HepG2 (cell line): ENCODE results near the gene ABAT. TPM values are rescaled to one million over a fixed set of nuclear protein-coding genes. Genes with fewer than 3 reads are reported as not detected.

Source experiments
- BHLHE40 ChIP-seq: IDR thresholded peaks from 2 replicates; pipeline ENCODE4 v1.6.1; 2011; ENCODE audit warnings: low read length, improper control_type of control experiment
- DMAP1 ChIP-seq: IDR thresholded peaks from 2 replicates; pipeline ENCODE4 v1.6.1; 2016
- ESRRA ChIP-seq: sonication (generic); formaldehyde crosslinking; IDR thresholded peaks from 2 replicates; pipeline ENCODE4 v1.5.1; 2020; ENCODE audit warnings: mild to moderate bottlenecking, low read depth, missing genetic modification reagents
- GATAD1 ChIP-seq: IDR thresholded peaks from 2 replicates; pipeline ENCODE4 v1.6.1; 2016; ENCODE audit warnings: missing genetic modification reagents, missing compliant biosample characterization
- HES4 ChIP-seq: sonication (generic); formaldehyde crosslinking; IDR thresholded peaks from 2 replicates; pipeline ENCODE4 v1.9.0; 2021; ENCODE audit warnings: mild to moderate bottlenecking, missing genetic modification reagents, borderline replicate concordance
- NCOR1 ChIP-seq: fragments of 200-600 bp; sonication (generic); IDR thresholded peaks from 2 replicates; pipeline ENCODE4 v1.7.0; 2017; ENCODE audit warnings: antibody characterized with exemption, low read length, borderline replicate concordance
- RCOR2 ChIP-seq: IDR thresholded peaks from 2 replicates; pipeline ENCODE4 v1.6.1; 2016; ENCODE audit warnings: missing biosample characterization, missing genetic modification reagents
- REXO4 ChIP-seq: sonication (generic); formaldehyde crosslinking; IDR thresholded peaks from 2 replicates; pipeline ENCODE4 v1.8.0; 2022; ENCODE audit warnings: missing genetic modification reagents, mild to moderate bottlenecking, borderline replicate concordance
- RXRA ChIP-seq: sonication (generic); formaldehyde crosslinking; IDR thresholded peaks from 2 replicates; pipeline ENCODE4 v1.5.1; 2020; ENCODE audit warnings: missing genetic modification reagents
- SOX6 ChIP-seq, 2 experiments: fragments of 450-650 bp in 1 of 2; sonication (generic) in 1 of 2; formaldehyde crosslinking in 1 of 2; IDR thresholded peaks; 2 replicates each; pipeline versions ENCODE4 v1.4.0 to v1.6.1; 2017 to 2020; ENCODE audit warnings: antibody characterized with exemption in 1 of 2, mild to moderate bottlenecking in 1 of 2, missing genetic modification reagents in 1 of 2
- THYN1 ChIP-seq: sonication (generic); formaldehyde crosslinking; IDR thresholded peaks from 2 replicates; pipeline ENCODE4 v1.8.1; 2023; ENCODE audit warnings: low read depth, mild to moderate bottlenecking, moderate library complexity, missing genetic modification reagents, borderline replicate concordance
- ZBTB8A ChIP-seq: sonication (generic); formaldehyde crosslinking; IDR thresholded peaks from 2 replicates; pipeline ENCODE4 v1.4.0; 2020; ENCODE audit warnings: mild to moderate bottlenecking, low read depth, missing genetic modification reagents, borderline replicate concordance
- ZIK1 ChIP-seq: sonication (generic); formaldehyde crosslinking; IDR thresholded peaks from 2 replicates; pipeline ENCODE4 v1.5.0; 2020; ENCODE audit warnings: mild to moderate bottlenecking, low read depth, missing genetic modification reagents, borderline replicate concordance
- ZNF101 ChIP-seq: sonication (generic); formaldehyde crosslinking; IDR thresholded peaks from 2 replicates; pipeline ENCODE4 v1.4.0; 2020; ENCODE audit warnings: mild to moderate bottlenecking, low read depth, missing genetic modification reagents, borderline replicate concordance
- ZNF326 ChIP-seq: sonication (generic); formaldehyde crosslinking; IDR thresholded peaks from 2 replicates; pipeline ENCODE4 v1.4.0; 2020; ENCODE audit warnings: missing genetic modification reagents, borderline replicate concordance
- ZNF557 ChIP-seq: sonication (generic); formaldehyde crosslinking; IDR thresholded peaks from 2 replicates; pipeline ENCODE4 v1.4.0; 2020; ENCODE audit warnings: missing genetic modification reagents
- ZNF572 ChIP-seq: sonication (generic); formaldehyde crosslinking; IDR thresholded peaks from 2 replicates; pipeline ENCODE4 v1.5.1; 2020; ENCODE audit warnings: mild to moderate bottlenecking, missing genetic modification reagents
- ZNF607 ChIP-seq: sonication (generic); formaldehyde crosslinking; IDR thresholded peaks from 2 replicates; pipeline ENCODE4 v1.5.1; 2020; ENCODE audit warnings: missing genetic modification reagents, mild to moderate bottlenecking, borderline replicate concordance
- ZNF772 ChIP-seq: sonication (generic); formaldehyde crosslinking; IDR thresholded peaks from 2 replicates; pipeline ENCODE4 v1.5.0; 2020; ENCODE audit warnings: mild to moderate bottlenecking, missing genetic modification reagents
- ZNF879 ChIP-seq: sonication (generic); formaldehyde crosslinking; IDR thresholded peaks from 2 replicates; pipeline ENCODE4 v1.8.1; 2023; ENCODE audit warnings: missing genetic modification reagents
- polyA plus RNA-seq, 8 experiments: library from polyadenylated mRNA; depleted of rRNA in 3 of 8; stranded (reverse) in 7 of 8; unstranded in 1 of 8; fragments of >200 nt; fragmentation: Illumina TruSeq in 4 of 8; extraction: Trizol in 4 of 8; gene quantifications; 2 replicates each; pipeline versions ENCODE4 v1.2.1 to v1.2.3, GENCODE V29; 2011 to 2016; ENCODE audit warnings: low read depth in 4 of 8, missing spikeins in 1 of 8, mixed read lengths in 1 of 8; ENCODE audit not compliant: insufficient read depth in 1 of 8
- total RNA-seq, 5 experiments: library from RNA; depleted of rRNA; stranded (reverse); fragments of >200 nt; fragmentation: Illumina TruSeq; extraction: Trizol; gene quantifications; 2 replicates each; pipeline ENCODE4 v1.2.3, GENCODE V29; 2016; ENCODE audit warnings: low read depth in 1 of 5
- TF ChIP-seq, protein P1 (sequence below): IDR thresholded peaks from 2 replicates; pipeline ENCODE4 v1.6.1; 2016; ENCODE audit warnings: missing compliant biosample characterization, missing genetic modification reagents, borderline replicate concordance
- TF ChIP-seq, protein P2 (sequence below): sonication (generic); formaldehyde crosslinking; IDR thresholded peaks from 2 replicates; pipeline ENCODE4 v1.4.0; 2020; ENCODE audit warnings: mild to moderate bottlenecking, missing genetic modification reagents
- TF ChIP-seq, protein P3 (sequence below): IDR thresholded peaks from 2 replicates; pipeline ENCODE4 v1.6.1; 2016; ENCODE audit warnings: low read depth
- TF ChIP-seq, protein P4 (sequence below): sonication (generic); formaldehyde crosslinking; IDR thresholded peaks from 2 replicates; pipeline ENCODE4 v1.4.0; 2020; ENCODE audit warnings: missing genetic modification reagents, borderline replicate concordance

ABAT gene
- total and polyA plus RNA-seq, 2 of the 13 experiments (the other 11 are each of a cell fraction or from before 2014, with no cell fraction given): 47.6 to 97.3 TPM

DNA sequence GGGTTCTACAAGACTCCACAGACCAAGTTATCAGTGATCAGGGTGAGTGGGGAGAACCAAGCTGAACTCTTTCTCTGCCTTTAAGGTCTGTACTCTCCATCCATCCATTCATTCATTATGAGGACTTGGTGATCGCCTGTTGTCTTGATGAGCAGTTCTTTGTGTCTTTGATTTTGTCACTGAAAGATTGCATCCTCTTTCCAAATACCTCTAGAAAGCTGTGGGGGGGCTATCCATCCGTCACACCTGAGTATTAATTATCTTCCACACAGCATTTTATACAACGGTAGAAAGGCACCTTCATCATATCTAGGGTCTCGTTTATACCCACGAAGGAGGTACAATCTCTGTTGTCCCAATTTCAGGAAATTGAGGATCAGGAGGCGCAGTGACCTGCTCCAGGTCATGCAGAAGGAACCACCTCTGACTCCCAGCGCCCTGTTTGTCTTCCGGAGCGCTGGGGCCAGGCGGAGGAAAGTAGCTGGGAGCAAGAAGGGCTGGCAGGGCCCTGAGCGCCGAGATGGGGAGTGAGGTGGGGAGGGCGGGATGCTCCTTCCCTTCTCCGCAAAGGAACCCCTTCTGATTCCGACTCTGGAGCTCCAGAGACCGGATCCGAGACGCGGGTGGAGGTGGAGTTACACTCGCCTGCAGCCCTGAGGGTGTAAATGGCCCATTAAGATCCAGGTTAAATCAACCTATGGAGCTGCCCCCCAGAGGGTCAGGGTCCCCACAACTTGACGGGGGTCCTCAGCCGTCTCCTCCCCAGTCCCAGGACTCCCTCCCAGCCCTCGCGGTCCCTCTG, 605 bp upstream of the ABAT start (continued):
- TF ChIP-seq ZNF607 (no peak), RCOR2 (CRISPR knock-in tag) (no peak), SOX6 (IDR thresholded peaks at IDR 0.05) (no peak), SOX6 (CRISPR knock-in tag; IDR thresholded peaks at IDR 0.05) (no peak), HES4 (CRISPR knock-in tag) (no peak), ZNF572 (CRISPR knock-in tag) (0 out of 2 replicates have a peak, but pooled peaks have one; percentile 31), ESRRA (CRISPR knock-in tag) (no peak), DMAP1 (CRISPR knock-in tag) (0 out of 2 replicates have a peak, but pooled peaks have one; percentile 3), BHLHE40 (no peak), GATAD1 (CRISPR knock-in tag) (no peak), REXO4 (CRISPR knock-in tag) (no peak), ZNF772 (CRISPR knock-in tag) (peak; percentile 58; the same call in 1 of the 2 replicates), ZNF101 (CRISPR knock-in tag) (no peak), ZNF879 (no peak), ZBTB8A (CRISPR knock-in tag) (0 out of 2 replicates have a peak, but pooled peaks have one; percentile 38), ZNF557 (no peak), ZNF326 (CRISPR knock-in tag) (no peak), ZIK1 (CRISPR knock-in tag) (no peak), THYN1 (CRISPR knock-in tag) (no peak), NCOR1 (no peak; the same call in 1 of the 2 replicates), RXRA (CRISPR knock-in tag) (0 out of 2 replicates have a peak, but pooled peaks have one; percentile 3)
- TF ChIP-seq, protein P1, sequence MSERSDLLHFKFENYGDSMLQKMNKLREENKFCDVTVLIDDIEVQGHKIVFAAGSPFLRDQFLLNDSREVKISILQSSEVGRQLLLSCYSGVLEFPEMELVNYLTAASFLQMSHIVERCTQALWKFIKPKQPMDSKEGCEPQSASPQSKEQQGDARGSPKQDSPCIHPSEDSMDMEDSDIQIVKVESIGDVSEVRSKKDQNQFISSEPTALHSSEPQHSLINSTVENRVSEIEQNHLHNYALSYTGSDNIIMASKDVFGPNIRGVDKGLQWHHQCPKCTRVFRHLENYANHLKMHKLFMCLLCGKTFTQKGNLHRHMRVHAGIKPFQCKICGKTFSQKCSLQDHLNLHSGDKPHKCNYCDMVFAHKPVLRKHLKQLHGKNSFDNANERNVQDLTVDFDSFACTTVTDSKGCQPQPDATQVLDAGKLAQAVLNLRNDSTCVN (CRISPR knock-in tag): no peak
- TF ChIP-seq, protein P2, sequence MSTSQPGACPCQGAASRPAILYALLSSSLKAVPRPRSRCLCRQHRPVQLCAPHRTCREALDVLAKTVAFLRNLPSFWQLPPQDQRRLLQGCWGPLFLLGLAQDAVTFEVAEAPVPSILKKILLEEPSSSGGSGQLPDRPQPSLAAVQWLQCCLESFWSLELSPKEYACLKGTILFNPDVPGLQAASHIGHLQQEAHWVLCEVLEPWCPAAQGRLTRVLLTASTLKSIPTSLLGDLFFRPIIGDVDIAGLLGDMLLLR (CRISPR knock-in tag): no peak
- TF ChIP-seq, protein P3, sequence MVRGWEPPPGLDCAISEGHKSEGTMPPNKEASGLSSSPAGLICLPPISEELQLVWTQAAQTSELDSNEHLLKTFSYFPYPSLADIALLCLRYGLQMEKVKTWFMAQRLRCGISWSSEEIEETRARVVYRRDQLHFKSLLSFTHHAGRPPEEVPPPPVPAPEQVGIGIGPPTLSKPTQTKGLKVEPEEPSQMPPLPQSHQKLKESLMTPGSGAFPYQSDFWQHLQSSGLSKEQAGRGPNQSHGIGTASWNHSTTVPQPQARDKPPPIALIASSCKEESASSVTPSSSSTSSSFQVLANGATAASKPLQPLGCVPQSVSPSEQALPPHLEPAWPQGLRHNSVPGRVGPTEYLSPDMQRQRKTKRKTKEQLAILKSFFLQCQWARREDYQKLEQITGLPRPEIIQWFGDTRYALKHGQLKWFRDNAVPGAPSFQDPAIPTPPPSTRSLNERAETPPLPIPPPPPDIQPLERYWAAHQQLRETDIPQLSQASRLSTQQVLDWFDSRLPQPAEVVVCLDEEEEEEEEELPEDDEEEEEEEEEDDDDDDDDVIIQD (CRISPR knock-in tag): no peak
- TF ChIP-seq, protein P4, sequence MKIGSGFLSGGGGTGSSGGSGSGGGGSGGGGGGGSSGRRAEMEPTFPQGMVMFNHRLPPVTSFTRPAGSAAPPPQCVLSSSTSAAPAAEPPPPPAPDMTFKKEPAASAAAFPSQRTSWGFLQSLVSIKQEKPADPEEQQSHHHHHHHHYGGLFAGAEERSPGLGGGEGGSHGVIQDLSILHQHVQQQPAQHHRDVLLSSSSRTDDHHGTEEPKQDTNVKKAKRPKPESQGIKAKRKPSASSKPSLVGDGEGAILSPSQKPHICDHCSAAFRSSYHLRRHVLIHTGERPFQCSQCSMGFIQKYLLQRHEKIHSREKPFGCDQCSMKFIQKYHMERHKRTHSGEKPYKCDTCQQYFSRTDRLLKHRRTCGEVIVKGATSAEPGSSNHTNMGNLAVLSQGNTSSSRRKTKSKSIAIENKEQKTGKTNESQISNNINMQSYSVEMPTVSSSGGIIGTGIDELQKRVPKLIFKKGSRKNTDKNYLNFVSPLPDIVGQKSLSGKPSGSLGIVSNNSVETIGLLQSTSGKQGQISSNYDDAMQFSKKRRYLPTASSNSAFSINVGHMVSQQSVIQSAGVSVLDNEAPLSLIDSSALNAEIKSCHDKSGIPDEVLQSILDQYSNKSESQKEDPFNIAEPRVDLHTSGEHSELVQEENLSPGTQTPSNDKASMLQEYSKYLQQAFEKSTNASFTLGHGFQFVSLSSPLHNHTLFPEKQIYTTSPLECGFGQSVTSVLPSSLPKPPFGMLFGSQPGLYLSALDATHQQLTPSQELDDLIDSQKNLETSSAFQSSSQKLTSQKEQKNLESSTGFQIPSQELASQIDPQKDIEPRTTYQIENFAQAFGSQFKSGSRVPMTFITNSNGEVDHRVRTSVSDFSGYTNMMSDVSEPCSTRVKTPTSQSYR (CRISPR knock-in tag): no peak
